DMS 273 (cell line): Measurements from ENCODE around the gene LRBA.

ENCODE experiments used
- DNase-seq: peaks from one replicate; lab custom pipeline; 2025; ENCODE audit not compliant: unreplicated experiment; lab: John Stamatoyannopoulos, UW

Gene LRBA

DNA sequence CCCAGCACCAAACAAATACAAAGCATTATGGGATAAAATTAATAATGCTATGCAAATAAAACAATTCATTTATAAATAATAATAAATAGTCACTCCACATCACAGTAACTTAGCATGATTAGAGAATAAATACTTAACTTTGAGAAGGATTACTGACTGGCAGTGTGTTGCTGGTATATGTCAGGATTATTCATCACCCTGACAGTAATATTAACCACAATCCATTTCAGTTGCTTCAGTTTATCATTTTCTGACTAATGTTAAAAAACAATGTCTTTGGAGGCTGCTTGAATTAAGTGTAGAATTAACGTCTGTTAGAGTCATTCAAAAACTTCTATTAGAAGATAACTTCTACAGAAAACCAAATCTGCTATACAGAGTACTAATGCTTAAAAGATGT lies 557.3 kb downstream of the LRBA start:
- DNase-seq: no peak

DNA sequence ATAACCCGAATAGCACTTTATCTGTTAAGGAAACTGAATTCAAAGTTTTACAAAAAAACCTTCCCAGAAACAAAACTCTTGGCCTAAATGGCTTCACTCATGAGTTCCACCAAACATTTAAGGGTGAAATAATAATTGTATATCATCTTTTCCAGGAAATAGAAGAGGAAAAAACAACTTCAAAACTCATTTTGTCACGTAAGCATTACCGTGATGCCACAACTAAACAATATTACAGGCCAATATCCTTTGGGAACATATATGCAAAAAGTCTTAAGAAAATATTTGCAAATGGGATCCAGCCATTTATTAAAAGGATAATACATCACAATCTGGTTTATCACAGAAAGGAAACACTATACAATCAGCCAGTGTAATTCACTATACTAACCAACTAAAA lies 563.2 kb downstream of the LRBA start:
- no peak for DNase-seq

DNA sequence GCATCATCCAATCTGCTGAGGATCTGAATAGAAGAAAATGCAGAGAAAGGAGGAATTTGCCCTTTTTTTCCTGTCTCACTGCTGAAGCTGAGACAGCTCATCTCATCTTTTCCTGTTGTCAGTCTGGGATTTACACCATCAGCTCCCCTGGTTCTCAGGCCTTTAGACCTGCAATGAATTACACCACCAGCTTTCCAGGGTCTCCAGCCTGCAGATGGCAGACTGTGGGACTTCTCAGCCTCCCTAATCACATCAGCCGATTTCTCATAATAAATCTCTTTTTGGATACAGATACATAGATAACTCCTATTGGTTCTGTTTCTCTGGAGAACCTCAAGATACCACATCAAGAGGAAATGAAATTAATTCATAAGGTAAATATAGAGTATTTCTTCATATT lies 567.7 kb downstream of the LRBA start:
- DNase-seq: no peak

GRCh38 chr4:150439451-150439933 lies 575.6 kb downstream of the LRBA start:
- DNase-seq: no peak

DNA sequence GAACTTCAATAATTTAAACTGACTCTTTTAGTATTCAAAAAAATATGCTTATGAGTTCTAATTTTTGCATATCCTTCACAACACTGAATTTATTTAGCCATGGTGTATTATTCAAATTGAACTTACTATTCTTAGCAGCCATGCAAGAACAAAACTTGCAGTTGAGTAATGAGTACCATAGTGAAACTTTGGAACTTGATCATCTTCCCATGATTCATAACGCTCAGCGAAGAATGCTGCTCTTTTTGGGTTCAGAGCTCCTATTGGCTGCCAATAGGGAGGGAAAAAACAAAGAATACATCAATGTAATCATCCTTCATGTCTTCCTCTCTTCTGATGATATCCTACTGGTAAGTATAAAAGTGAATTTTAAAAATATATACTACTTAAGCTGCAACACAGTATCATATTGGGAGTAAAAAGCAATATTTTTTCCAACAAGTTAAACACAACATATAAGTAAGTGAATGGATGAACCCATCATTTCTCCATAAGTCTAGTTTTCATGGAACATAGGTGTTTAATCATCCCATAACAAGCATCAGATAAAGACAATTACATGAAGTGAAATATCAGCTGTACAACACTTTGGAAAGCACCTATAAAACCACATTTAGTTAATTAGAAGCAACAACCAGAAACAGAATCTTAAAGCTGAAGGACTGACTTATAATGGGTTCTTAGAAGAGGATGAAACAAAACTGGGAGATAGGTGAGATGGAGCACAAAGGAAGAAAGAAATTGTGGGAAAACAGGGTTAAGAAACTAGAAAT lies 578.3 kb downstream of the LRBA start:
- no peak for DNase-seq

- DNase-seq: no peak
Observed at GRCh38 chr4:150431221-150431620, 583.9 kb downstream of the LRBA start.

DNA sequence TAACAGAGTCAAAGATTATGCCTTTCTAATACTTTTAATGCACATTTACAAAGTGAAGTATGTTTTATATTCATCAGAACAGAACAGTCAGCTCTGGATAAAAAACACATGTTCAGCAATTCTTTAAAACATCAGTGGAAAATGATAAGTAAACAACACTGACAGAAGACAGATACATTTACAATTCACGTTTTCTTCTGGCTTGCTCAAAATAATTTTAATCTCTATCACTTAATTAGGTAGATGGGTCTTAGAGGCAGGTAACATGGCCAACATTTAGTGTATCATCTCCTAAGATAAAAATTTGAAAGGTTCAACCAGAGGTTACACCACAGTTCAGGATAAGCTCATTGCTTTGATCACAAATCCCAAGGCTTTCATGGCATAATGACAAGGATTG lies 589.9 kb downstream of the LRBA start:
- DNase-seq: no peak

- DNase-seq: no peak
Observed at GRCh38 chr4:150423503-150423902, 591.6 kb downstream of the LRBA start.

GRCh38 chr4:150423074-150423473 lies 592.0 kb downstream of the LRBA start:
- no peak for DNase-seq

- DNase-seq: no peak
Observed at GRCh38 chr4:150421612-150422011, 593.5 kb downstream of the LRBA start.

DNA sequence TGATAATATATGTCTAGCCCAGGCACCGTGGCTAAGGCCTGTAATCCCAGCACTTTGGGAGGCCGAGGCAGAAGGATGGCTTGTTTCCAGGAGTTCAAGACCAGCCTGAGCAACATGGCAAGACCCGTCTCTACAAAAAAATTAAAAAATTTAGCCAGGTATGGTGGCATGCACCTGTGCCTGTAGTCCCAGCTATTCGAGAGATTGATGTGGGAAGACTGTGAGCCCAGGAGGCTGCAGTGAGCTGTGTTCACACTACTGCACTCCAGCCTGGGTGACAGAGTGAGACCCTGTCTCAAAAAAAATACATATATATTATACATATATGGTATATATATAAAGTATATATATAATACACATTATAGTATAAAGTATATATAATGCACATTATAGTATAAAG lies 595.1 kb downstream of the LRBA start:
- no peak for DNase-seq

GRCh38 chr4:150418757-150419410 lies 596.2 kb downstream of the LRBA start:
- no peak for DNase-seq

DNA sequence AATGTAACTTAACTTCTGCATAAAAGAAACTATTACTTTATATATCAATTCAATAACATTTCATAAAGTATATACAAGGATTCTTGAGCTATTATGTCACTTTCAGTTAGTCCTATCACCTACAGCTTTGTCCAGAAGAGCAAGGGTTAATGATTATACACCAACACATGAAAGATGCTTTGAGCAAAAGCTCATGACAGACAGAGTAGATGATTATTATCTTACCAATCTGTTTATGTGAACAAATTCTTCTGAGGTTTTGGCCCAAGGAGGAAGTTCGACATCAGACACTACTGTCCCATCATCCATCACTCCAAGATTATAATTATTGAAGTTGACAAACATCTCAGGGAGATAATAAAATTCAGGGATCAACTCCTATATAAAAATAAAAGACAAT lies 599.9 kb downstream of the LRBA start:
- DNase-seq: no peak

- DNase-seq: peak; percentile 0
Observed at GRCh38 chr4:150411520-150411919, 603.6 kb downstream of the LRBA start.

GRCh38 chr4:150402871-150403272 lies 612.2 kb downstream of the LRBA start:
- DNase-seq: peak; percentile 55

- DNase-seq: no peak
Observed at GRCh38 chr4:150401083-150401687, 613.9 kb downstream of the LRBA start.

DNA sequence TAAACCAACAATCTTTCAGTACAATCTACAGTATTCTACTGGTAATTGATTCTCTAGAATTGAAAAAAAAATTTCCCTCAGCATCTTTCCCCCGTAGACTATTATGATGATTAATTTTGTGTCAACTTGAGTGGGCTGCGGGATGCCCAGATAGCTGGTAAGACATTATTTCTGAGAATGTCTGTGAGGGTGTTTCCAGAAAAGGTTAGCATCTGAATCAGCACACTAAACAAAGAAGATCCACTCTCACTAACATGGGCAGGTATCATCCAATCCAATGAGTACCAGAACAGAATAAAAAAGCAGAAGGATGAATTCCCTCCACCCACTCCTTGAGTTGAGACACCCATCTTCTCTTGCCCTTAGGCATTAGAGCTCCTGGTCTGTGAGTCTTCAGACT lies 619.2 kb downstream of the LRBA start:
- no peak for DNase-seq

- DNase-seq: no peak
Observed at GRCh38 chr4:150394046-150394445, 621.0 kb downstream of the LRBA start.

GRCh38 chr4:150391052-150391451 lies 624.0 kb downstream of the LRBA start:
- no peak for DNase-seq

DNA sequence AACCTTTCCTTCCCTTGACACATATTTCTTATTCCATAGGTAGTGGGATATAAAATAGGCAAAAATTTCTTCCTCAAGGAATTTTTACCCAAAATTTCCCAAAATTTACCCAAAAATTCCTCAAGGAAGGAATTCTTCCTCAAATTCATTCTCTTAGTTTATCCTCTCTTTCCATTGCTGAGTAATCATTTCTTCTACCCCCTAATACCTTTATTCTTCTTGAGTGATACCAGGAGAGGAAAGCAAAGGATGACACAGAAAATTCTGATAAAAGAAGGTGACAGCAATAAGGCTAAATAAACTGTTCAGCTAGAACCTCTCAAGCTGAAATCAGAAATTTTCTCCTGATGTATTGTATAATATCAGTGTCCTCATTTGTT lies 624.6 kb downstream of the LRBA start:
- DNase-seq: no peak

DNA sequence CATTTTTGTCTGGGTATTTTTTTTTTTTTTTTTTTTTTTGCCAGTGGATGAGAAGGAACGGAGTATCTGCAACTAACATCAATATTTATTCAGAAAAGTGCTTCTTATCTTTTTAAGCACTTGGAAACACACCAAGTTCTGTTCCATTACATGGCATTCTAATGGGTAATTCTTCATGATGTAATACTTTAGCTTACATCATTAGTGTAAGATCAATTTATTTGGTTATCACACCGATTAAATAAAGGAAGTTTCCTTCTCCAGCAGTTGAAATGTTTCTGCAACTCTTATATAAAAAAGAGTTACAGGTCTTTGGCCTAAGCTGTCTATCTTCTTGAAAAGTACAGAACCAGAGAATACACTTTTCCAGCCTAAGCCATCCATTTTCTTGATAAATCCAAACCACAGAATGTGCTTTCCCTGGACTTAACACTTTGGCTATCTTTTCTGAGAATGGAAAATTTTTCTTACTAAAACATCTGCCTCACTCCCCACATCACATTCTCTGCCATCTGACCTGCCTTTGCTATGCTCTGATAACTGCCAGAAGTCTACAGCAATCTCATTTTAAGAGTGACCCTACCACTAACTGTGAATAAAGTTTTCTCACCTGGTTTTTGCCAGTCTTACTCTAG lies 625.1 kb downstream of the LRBA start:
- DNase-seq: no peak

- no peak for DNase-seq
Observed at GRCh38 chr4:150387981-150388380, 627.1 kb downstream of the LRBA start.
